EL (cell line): Measurements from ENCODE around the gene OR6A2.
"Not testable (repeated sequence)": the region's sequence is repeated elsewhere in the genome, so short reads cannot be mapped to it uniquely, and the experiment has no call there.

Experiments used
- DNase-seq: peaks from one replicate; pipeline ENCODE4 v3.0.0-alpha.2; 2016

The OR6A2 gene

GRCh38 chr11:6799402-6799801 is at the start of gene OR6A2:
Gene OR6A2 (minus strand): TSS chr11:6799689. CDS start chr11:6795708, 3,981 bp downstream.
- DNase-seq: peak; percentile 54

GRCh38 chr11:6845383-6845782 is 45.9 kb upstream of the OR6A2 start, which contains the start of gene OR10A5:
Gene OR10A5 (plus strand): TSS chr11:6845683. CDS start chr11:6845683, 0 bp downstream.
- no peak for DNase-seq

- DNase-seq: no peak
Measured at GRCh38 chr11:6844356-6844755, 44.9 kb upstream of the OR6A2 start.

GRCh38 chr11:6843670-6844069 is 44.2 kb upstream of the OR6A2 start:
- no peak for DNase-seq

- no peak for DNase-seq
Measured at GRCh38 chr11:6841694-6842093, 42.2 kb upstream of the OR6A2 start.

- no peak for DNase-seq
Measured at GRCh38 chr11:6834021-6834420, 34.5 kb upstream of the OR6A2 start.

- DNase-seq: no peak
Measured at GRCh38 chr11:6833356-6833755, 33.9 kb upstream of the OR6A2 start.

GRCh38 chr11:6828103-6828502 is 28.6 kb upstream of the OR6A2 start:
- no peak for DNase-seq

GRCh38 chr11:6825231-6825744 is 25.8 kb upstream of the OR6A2 start:
- DNase-seq: no peak

- no peak for DNase-seq
Measured at GRCh38 chr11:6824136-6824823, 24.8 kb upstream of the OR6A2 start.

GRCh38 chr11:6818967-6819366 is 19.5 kb upstream of the OR6A2 start:
- no peak for DNase-seq

GRCh38 chr11:6817694-6818093 is 18.2 kb upstream of the OR6A2 start:
- no peak for DNase-seq

- DNase-seq: no peak
Measured at GRCh38 chr11:6813656-6814055, 14.2 kb upstream of the OR6A2 start.

GRCh38 chr11:6812390-6813005 is 13.0 kb upstream of the OR6A2 start:
- DNase-seq: peak; percentile 50

GRCh38 chr11:6801075-6801474 is 1.6 kb upstream of the OR6A2 start:
- not testable (repeated sequence) for DNase-seq

- no peak for DNase-seq
Measured at GRCh38 chr11:6794639-6795038, 4.8 kb downstream of the OR6A2 start.

GRCh38 chr11:6790546-6790945 is 8.9 kb downstream of the OR6A2 start:
- no peak for DNase-seq

- no peak for DNase-seq
Measured at GRCh38 chr11:6782720-6783119, 16.8 kb downstream of the OR6A2 start, which contains the start of gene OR2AG1. Gene OR2AG1 (plus strand): TSS chr11:6783020. CDS start chr11:6785038, 2,018 bp downstream.

- no peak for DNase-seq
Measured at GRCh38 chr11:6780829-6781228, 18.7 kb downstream of the OR6A2 start.

- no peak for DNase-seq
Measured at GRCh38 chr11:6778518-6778917, 21.0 kb downstream of the OR6A2 start.

- DNase-seq: no peak
Measured at GRCh38 chr11:6771926-6772893, 27.3 kb downstream of the OR6A2 start, which contains the start of gene OR2AG2. Gene OR2AG2 (minus strand): TSS chr11:6771976. CDS start chr11:6768957, 3,019 bp downstream.

GRCh38 chr11:6757373-6757967 is 42.0 kb downstream of the OR6A2 start:
- DNase-seq: peak; percentile 53

GRCh38 chr11:6755953-6756347 is 43.5 kb downstream of the OR6A2 start:
- no peak for DNase-seq
